Subcutaneous abdominal adipose tissue (tissue), 5 donors: ENCODE data around the gene RNF115.
"Not testable (repeated sequence)": the region's sequence is repeated elsewhere in the genome, so short reads cannot be mapped to it uniquely, and the experiment has no call there.

Experiments used
- H3K27ac ChIP-seq: one replicate; pipeline ENCODE4 v1.7.0; 2013; ENCODE audit warnings: low read depth, mild to moderate bottlenecking, inconsistent platforms, low read length, moderate library complexity
- H3K27me3 ChIP-seq, 5 donors: one replicate each; pipeline ENCODE4 v1.7.0; 2013; ENCODE audit warnings: low read length in 5 of 5, inconsistent platforms in 1 of 5; ENCODE audit not compliant: control insufficient read depth in 5 of 5, insufficient read depth in 4 of 5
- H3K36me3 ChIP-seq, 5 donors: one replicate each; pipeline ENCODE4 v1.7.0; 2013; ENCODE audit warnings: low read length in 5 of 5; ENCODE audit not compliant: control insufficient read depth in 5 of 5, insufficient read depth in 5 of 5
- H3K4me1 ChIP-seq, 5 donors: one replicate each; pipeline ENCODE4 v1.7.0; 2013; ENCODE audit warnings: low read length in 5 of 5, mild to moderate bottlenecking in 3 of 5, moderate library complexity in 1 of 5; ENCODE audit not compliant: control insufficient read depth in 5 of 5, insufficient read depth in 5 of 5
- H3K4me3 ChIP-seq, 5 donors: one replicate each; pipeline ENCODE4 v1.7.0; 2013; ENCODE audit warnings: low read length in 5 of 5, low read depth in 1 of 5
- H3K9ac ChIP-seq, 5 donors: one replicate each; pipeline ENCODE4 v1.7.0; 2013; ENCODE audit warnings: low read length in 5 of 5, mild to moderate bottlenecking in 4 of 5, moderate library complexity in 3 of 5
- H3K9me3 ChIP-seq, 5 donors: one replicate each; pipeline ENCODE4 v1.7.0; 2013; ENCODE audit warnings: low read length in 5 of 5; ENCODE audit not compliant: control insufficient read depth in 5 of 5
- donor health status: healthy.
- donor health status: healthy.
- donor health status: healthy.
- donor health status: healthy.
- donor health status: healthy.

RNF115 gene

GRCh38 chr1:145720556-145720877, 103.4 kb downstream of the RNF115 start:
- Histone ChIP-seq H3K4me1 (peaks cover 0 to 13% (median 11%) of the 10 kb centered on the region in 5 donors), H3K9ac (peak overlapping the region in 1 of 5 donors; percentile 52), H3K27ac (no peak overlapping the region), H3K4me3 (peak overlapping the region in 2 of 5 donors; percentile 27 to 50), H3K36me3 (no peaks in the 10 kb centered on the region), H3K9me3 (no peaks in the 10 kb centered on the region), H3K27me3 (peaks cover 0 to 12% (median 5%) of the 10 kb centered on the region in 5 donors)

GRCh38 chr1:145719230-145720079, 104.4 kb downstream of the RNF115 start, which contains the start of gene CD160:
Gene CD160 (plus strand): TSS chr1:145719499. CDS start chr1:145728328, 8,829 bp downstream.
- H3K9ac ChIP-seq = no peak within 1 kb of the TSS
- H3K36me3 ChIP-seq = no peaks in the 10 kb centered on the region
- no peak within 1 kb of the TSS for H3K4me3 ChIP-seq
- no peaks in the 10 kb centered on the region for H3K9me3 ChIP-seq
- H3K27ac ChIP-seq = no peak within 1 kb of the TSS
- peaks cover 0 to 12% (median 5%) of the 10 kb centered on the region in 5 donors for H3K27me3 ChIP-seq
- H3K4me1 ChIP-seq = peaks cover 0 to 13% (median 11%) of the 10 kb centered on the region in 5 donors

- Histone ChIP-seq H3K4me1 (peaks cover 0 to 13% (median 11%) of the 10 kb centered on the region in 5 donors), H3K27me3 (peaks cover 0 to 12% (median 5%) of the 10 kb centered on the region in 5 donors)
- H3K9ac ChIP-seq, H3K9me3 ChIP-seq, H3K27ac ChIP-seq, H3K4me3 ChIP-seq, H3K36me3 ChIP-seq: not testable (repeated sequence)
Measured at GRCh38 chr1:145718465-145718864, 105.4 kb downstream of the RNF115 start.

DNA sequence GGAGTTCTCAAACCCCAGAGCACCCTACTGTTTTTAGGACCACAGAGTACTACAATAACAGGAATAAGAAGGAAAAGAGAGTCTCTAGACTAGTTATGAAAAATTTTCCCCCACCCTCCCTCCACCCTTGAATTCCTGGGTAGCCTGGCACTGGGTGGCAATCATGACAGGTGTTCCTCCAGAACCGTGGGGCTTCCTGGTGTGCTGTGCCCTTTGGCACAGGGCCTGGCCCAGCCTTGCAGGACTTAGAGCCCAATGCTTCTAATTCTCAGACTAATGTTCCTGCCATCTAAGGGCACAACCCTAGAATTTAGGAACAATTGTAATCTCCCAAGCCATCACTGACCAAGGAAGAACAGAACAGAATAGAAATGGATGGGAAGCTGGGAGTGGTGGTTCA, 106.1 kb downstream of the RNF115 start:
- Histone ChIP-seq H3K4me3 (no peak overlapping the region), H3K36me3 (no peaks in the 10 kb centered on the region), H3K27me3 (peaks cover 0 to 12% (median 5%) of the 10 kb centered on the region in 5 donors), H3K27ac (no peak overlapping the region), H3K9me3 (no peaks in the 10 kb centered on the region), H3K4me1 (peaks cover 0 to 13% (median 11%) of the 10 kb centered on the region in 5 donors), H3K9ac (no peak overlapping the region)

DNA sequence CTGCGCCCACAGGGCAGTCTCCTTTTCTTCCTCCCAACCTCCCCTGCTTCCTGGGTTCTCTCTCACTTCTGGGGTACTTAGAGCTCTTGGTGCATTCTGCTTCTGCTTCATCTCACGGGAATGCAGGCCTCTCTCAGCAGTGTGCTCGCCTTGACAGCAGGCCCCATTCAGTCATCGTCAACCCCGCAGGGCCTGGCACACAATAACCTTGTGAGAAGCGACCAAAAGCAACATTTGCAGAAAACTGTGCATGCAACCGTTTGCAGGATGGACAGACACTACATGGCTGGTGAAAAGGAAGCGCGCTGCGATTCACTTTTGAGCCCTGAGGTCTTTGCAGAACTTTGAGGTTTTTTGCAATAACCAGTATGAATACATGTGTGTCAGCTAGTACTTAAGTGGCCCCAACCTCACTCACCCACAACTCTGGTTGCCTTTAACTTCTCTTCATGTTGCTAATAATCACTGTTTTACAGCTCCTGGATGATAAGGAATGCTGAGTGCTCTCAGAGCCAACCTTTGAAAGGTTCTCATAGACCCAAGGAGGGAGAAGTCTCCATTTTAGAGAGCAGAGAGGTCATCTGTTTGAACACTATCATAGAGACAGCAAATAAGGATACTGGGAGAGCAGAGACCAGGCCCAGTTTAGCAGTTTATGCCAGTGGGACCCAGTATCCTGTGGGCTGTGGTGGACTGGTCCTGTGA, 107.1 kb downstream of the RNF115 start:
- Histone ChIP-seq H3K27me3 (peaks cover 0 to 12% (median 5%) of the 10 kb centered on the region in 5 donors), H3K9me3 (no peaks in the 10 kb centered on the region), H3K4me1 (peaks cover 0 to 13% (median 11%) of the 10 kb centered on the region in 5 donors), H3K27ac (no peak overlapping the region), H3K4me3 (no peak overlapping the region), H3K36me3 (no peaks in the 10 kb centered on the region), H3K9ac (no peak overlapping the region)

GRCh38 chr1:145714524-145715111, 109.3 kb downstream of the RNF115 start:
- Histone ChIP-seq H3K4me3 (no peak overlapping the region), H3K4me1 (no peaks in the 10 kb centered on the region), H3K9ac (no peak overlapping the region), H3K36me3 (no peaks in the 10 kb centered on the region), H3K9me3 (no peaks in the 10 kb centered on the region), H3K27me3 (peaks cover 0 to under 1% (median 0%) of the 10 kb centered on the region in 5 donors), H3K27ac (no peak overlapping the region)

DNA sequence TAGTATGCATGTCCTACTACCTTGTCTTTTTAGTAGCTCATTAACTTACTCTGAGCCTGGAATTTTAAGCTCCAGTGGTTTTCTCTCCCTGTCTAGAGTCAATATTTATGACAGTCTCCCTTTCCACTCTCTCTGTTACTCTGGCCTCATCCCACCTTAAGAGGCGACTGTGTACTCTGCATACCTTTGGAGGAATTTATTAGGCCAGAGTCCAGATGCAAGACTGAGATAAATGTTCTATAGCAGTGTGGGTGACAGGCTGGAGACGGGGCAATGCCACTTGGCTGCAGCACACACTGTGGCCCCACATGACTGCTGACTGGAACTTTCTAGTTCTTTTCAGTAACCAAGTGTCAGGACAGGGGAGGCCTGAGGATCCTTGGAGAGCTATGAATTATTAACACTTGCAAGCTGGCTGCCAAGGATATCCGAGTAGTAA, 112.7 kb downstream of the RNF115 start:
- Histone ChIP-seq H3K27ac (no peak overlapping the region), H3K9me3 (no peaks in the 10 kb centered on the region), H3K27me3 (no peaks in the 10 kb centered on the region), H3K4me1 (peaks cover 0 to 10% (median 5%) of the 10 kb centered on the region in 5 donors), H3K4me3 (no peak overlapping the region), H3K9ac (no peak overlapping the region), H3K36me3 (no peaks in the 10 kb centered on the region)

DNA sequence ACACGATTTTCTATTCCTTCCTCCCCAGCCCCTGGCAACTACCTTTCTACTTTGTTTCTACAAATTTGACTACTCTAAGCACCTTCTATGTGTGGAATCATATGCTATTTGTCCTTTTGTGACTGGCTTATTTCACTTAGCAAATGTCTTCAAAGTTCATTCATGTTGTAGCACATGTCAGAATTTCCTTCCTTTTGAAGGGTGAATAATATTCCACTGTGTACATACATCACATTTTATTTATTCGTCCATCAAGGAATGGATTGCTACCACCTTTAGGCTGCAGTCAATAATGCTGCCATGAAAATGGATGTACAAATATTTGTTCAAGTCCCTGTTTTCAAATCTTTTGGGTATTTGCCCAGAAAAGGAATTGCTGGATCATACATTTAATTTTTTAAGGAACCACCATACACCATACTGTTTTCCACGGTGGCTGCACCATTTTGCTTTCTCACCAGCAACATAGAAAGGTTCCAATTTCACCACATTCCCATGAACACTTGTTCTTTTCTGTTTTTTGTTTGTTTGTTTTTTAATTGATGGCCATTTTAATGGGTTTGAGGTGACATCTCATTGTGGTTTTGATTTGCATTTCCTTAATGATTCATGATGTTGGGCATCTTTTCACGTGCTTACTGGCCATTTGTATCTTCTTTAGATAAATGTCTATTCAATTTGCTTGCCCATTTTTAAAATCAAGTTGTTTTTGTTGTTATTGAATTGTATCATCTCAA, 113.4 kb downstream of the RNF115 start:
- Histone ChIP-seq H3K27ac (no peak overlapping the region), H3K36me3 (no peaks in the 10 kb centered on the region)

DNA sequence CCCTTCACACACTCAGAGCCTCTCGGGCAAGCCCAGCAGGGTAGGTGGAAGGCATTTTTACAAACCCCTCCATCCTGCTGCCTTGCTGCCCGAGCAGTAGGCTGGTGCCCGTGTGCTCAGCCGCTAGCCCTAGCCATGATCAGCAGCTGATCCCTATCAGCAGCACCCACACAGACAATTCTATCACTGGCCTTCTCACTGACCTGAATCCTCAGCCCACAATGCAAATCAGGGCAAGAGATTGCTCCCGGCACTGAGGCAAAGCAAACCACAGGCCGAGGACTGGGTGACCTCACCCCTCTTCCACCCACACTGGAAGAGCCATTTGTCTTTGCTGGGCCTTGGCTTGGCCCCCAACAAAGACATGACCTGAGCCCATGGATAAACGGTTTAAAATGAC, 115.8 kb downstream of the RNF115 start:
- no peaks in the 10 kb centered on the region for H3K9me3 ChIP-seq
- H3K4me3 ChIP-seq = no peak overlapping the region
- no peaks in the 10 kb centered on the region for H3K27me3 ChIP-seq
- no peak overlapping the region for H3K27ac ChIP-seq
- peaks cover 0 to 10% (median 5%) of the 10 kb centered on the region in 5 donors for H3K4me1 ChIP-seq
- no peaks in the 10 kb centered on the region for H3K36me3 ChIP-seq
- H3K9ac ChIP-seq = no peak overlapping the region

More for the DNA sequence above, 113.4 kb downstream of the RNF115 start:
- Histone ChIP-seq H3K9ac (no peak overlapping the region), H3K4me1 (peaks cover 0 to 10% (median 5%) of the 10 kb centered on the region in 5 donors), H3K4me3 (no peak overlapping the region), H3K27me3 (no peaks in the 10 kb centered on the region), H3K9me3 (no peaks in the 10 kb centered on the region)
